Measurements from ENCODE around the gene FAM210A.

The FAM210A gene

GRCh38 chr18:13672657-13673056 is 53.7 kb downstream of the FAM210A start:
- no peaks in the 10 kb centered on the region for H3K27me3 ChIP-seq (ENCODE audit: control insufficient read depth in 1 of 2, insufficient read depth in 2 of 2, low read length in 2 of 2)
- H3K27ac ChIP-seq (ENCODE audit: low read length): no peak overlapping the region

GRCh38 chr18:13661779-13662256 is 64.5 kb downstream of the FAM210A start:
- Histone ChIP-seq H3K9ac (ENCODE audit: low read length in 2 of 2) (no peak overlapping the region), H3K27ac (ENCODE audit: low read length) (no peak overlapping the region), H3K9me3 (ENCODE audit: control insufficient read depth in 2 of 2, low read length in 2 of 2) (no peaks in the 10 kb centered on the region), H3K27me3 (ENCODE audit: control insufficient read depth in 1 of 2, insufficient read depth in 2 of 2, low read length in 2 of 2) (no peaks in the 10 kb centered on the region), H3K4me1 (ENCODE audit: control insufficient read depth, insufficient read depth, low read length) (peaks cover 4% of the 10 kb centered on the region), H3K4me3 (ENCODE audit: low read length in 2 of 2) (no peak overlapping the region), H3K36me3 (ENCODE audit: control insufficient read depth in 2 of 2, insufficient read depth in 2 of 2, low read length in 2 of 2) (peaks cover 0 to 2% of the 10 kb centered on the region in 2 donors)

More at GRCh38 chr18:13672657-13673056, 53.7 kb downstream of the FAM210A start:
- Histone ChIP-seq H3K36me3 (ENCODE audit: control insufficient read depth in 2 of 2, insufficient read depth in 2 of 2, low read length in 2 of 2) (no peaks in the 10 kb centered on the region), H3K4me1 (ENCODE audit: control insufficient read depth, insufficient read depth, low read length) (no peaks in the 10 kb centered on the region), H3K9me3 (ENCODE audit: control insufficient read depth in 2 of 2, low read length in 2 of 2) (no peaks in the 10 kb centered on the region), H3K9ac (ENCODE audit: low read length in 2 of 2) (no peak overlapping the region), H3K4me3 (ENCODE audit: low read length in 2 of 2) (no peak overlapping the region)

- Histone ChIP-seq H3K9me3 (ENCODE audit: control insufficient read depth in 2 of 2, low read length in 2 of 2) (no peaks in the 10 kb centered on the region), H3K4me1 (ENCODE audit: control insufficient read depth, insufficient read depth, low read length) (peaks cover 4% of the 10 kb centered on the region), H3K27ac (ENCODE audit: low read length) (no peak overlapping the region), H3K4me3 (ENCODE audit: low read length in 2 of 2) (no peak overlapping the region), H3K36me3 (ENCODE audit: control insufficient read depth in 2 of 2, insufficient read depth in 2 of 2, low read length in 2 of 2) (no peaks in the 10 kb centered on the region), H3K9ac (ENCODE audit: low read length in 2 of 2) (no peak overlapping the region), H3K27me3 (ENCODE audit: control insufficient read depth in 1 of 2, insufficient read depth in 2 of 2, low read length in 2 of 2) (no peaks in the 10 kb centered on the region)
Observed at GRCh38 chr18:13661051-13661778, 65.1 kb downstream of the FAM210A start.

- Histone ChIP-seq H3K27me3 (ENCODE audit: control insufficient read depth in 1 of 2, insufficient read depth in 2 of 2, low read length in 2 of 2) (no peaks in the 10 kb centered on the region), H3K27ac (ENCODE audit: low read length) (no peak overlapping the region), H3K4me3 (ENCODE audit: low read length in 2 of 2) (no peak overlapping the region), H3K9me3 (ENCODE audit: control insufficient read depth in 2 of 2, low read length in 2 of 2) (no peaks in the 10 kb centered on the region), H3K9ac (ENCODE audit: low read length in 2 of 2) (no peak overlapping the region), H3K36me3 (ENCODE audit: control insufficient read depth in 2 of 2, insufficient read depth in 2 of 2, low read length in 2 of 2) (no peaks in the 10 kb centered on the region), H3K4me1 (ENCODE audit: control insufficient read depth, insufficient read depth, low read length) (peaks cover 4% of the 10 kb centered on the region)
Observed at GRCh38 chr18:13660510-13660909, 65.8 kb downstream of the FAM210A start.

- H3K27me3 ChIP-seq (ENCODE audit: control insufficient read depth in 1 of 2, insufficient read depth in 2 of 2, low read length in 2 of 2): no peaks in the 10 kb centered on the region
- no peaks in the 10 kb centered on the region for H3K36me3 ChIP-seq (ENCODE audit: control insufficient read depth in 2 of 2, insufficient read depth in 2 of 2, low read length in 2 of 2)
- H3K27ac ChIP-seq (ENCODE audit: low read length): no peak overlapping the region
- no peaks in the 10 kb centered on the region for H3K9me3 ChIP-seq (ENCODE audit: control insufficient read depth in 2 of 2, low read length in 2 of 2)
- no peak overlapping the region for H3K4me3 ChIP-seq (ENCODE audit: low read length in 2 of 2)
- H3K9ac ChIP-seq (ENCODE audit: low read length in 2 of 2): no peak overlapping the region
- peaks cover 4% of the 10 kb centered on the region for H3K4me1 ChIP-seq (ENCODE audit: control insufficient read depth, insufficient read depth, low read length)
Observed at GRCh38 chr18:13658436-13659204, 67.7 kb downstream of the FAM210A start.

DNA sequence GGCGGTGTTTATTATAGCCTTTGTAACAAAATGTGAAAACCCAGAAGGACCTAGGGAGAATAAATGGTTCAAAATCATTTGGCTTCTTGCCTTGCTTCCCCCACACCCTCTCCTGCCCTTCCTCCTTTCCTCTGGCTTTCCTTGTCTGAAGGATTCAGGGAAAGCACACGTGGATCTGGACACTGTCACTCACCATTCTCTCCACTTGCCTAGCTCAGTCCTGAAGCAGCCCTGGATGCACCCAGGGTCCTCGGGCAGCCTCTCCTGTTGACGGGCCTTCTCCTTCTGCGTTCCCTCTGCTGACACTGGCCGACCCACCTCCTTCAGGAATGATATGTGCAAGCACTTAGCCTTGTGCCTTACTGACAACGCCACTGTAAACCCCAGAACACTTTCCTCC is 68.4 kb downstream of the FAM210A start:
- Histone ChIP-seq H3K4me3 (ENCODE audit: low read length in 2 of 2) (no peak overlapping the region), H3K9me3 (ENCODE audit: control insufficient read depth in 2 of 2, low read length in 2 of 2) (no peaks in the 10 kb centered on the region), H3K9ac (ENCODE audit: low read length in 2 of 2) (no peak overlapping the region), H3K27me3 (ENCODE audit: control insufficient read depth in 1 of 2, insufficient read depth in 2 of 2, low read length in 2 of 2) (no peaks in the 10 kb centered on the region), H3K36me3 (ENCODE audit: control insufficient read depth in 2 of 2, insufficient read depth in 2 of 2, low read length in 2 of 2) (no peaks in the 10 kb centered on the region), H3K4me1 (ENCODE audit: control insufficient read depth, insufficient read depth, low read length) (peaks cover 4% of the 10 kb centered on the region), H3K27ac (ENCODE audit: low read length) (no peak overlapping the region)

DNA sequence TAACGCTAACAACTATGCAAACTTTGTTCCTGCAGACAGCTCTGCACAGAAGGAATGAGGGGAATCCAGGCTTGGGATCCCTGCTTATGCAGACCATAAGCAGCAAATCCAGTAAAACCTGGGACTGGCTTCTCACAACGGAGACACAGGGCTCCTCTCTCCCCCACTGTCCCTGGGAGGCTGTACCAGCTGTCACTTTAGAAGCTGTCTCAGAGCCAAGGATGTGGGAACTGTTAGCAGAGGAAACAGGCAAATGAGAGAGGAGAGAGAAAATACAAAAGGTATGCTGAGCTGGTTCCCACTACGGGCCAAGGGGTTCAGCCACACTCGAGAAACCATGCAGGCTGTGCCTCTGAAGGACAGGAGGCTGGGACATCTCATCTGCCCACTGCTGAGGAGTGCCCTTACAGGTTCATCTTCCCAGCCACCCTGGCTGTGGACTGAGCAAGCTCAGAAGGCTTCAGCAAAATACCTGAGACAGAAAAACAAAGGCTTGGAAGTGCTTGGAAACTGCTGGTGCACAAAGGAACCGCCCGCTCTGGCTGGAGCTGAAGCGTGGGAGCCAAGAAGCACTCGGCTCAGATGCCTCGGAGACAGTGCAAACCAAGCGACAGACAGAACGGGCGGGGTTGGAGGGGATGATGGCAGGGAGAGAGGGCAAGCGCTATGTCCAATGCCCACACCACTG is 72.5 kb downstream of the FAM210A start:
- H3K9ac ChIP-seq (ENCODE audit: low read length in 2 of 2): no peak overlapping the region
- no peak overlapping the region for H3K4me3 ChIP-seq (ENCODE audit: low read length in 2 of 2)

DNA sequence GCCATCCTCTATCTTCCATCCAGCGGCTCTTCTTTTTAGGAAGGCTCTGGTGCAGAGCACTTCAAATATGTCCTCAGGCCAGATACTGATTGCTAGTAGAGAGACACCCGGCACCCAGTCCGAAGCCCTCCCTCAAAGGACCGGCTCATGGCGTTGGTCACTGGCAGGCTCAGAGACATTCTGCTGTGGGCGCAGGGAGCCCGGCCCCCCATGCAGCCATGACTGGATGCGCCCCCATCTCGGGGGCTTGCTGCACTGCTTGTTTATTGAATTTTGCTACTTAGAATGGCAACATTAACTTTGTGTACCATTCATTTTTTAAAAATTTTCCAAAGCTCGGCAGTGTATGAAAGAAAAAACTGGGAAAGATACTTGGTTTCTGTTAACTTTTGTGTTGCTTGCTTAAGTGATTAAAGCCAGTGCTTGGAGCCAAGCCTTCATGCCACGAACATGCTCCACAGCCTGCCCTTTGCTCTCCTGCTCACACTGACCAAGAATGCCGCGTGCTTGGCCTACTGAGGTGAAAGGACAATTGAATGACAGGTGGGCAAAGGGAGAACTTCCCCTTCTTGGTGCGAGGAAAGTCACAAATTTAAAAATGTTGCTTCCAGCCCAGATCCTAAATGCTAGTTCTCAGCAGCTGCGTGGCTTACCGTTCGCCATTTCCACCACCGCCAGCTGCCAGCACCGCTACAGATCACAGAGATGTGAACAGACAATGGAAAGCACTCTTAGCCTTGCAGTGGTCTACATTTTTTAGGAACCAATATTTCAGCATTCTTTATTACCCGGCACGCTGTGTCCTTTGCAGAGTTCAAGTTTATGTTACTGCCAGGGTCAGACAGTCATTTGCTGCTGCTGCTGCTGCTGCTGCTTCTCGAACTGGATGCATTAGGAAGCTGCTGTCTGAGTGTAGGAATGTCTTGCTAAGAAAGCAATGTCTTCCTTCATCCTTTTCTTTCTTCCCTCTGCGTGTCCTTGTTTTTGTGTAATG is 76.7 kb downstream of the FAM210A start:
- H3K4me3 ChIP-seq (ENCODE audit: low read length in 2 of 2): no peak overlapping the region
- H3K4me1 ChIP-seq (ENCODE audit: control insufficient read depth, insufficient read depth, low read length): no peaks in the 10 kb centered on the region
- H3K36me3 ChIP-seq (ENCODE audit: control insufficient read depth in 2 of 2, insufficient read depth in 2 of 2, low read length in 2 of 2): peaks cover 7 to 14% of the 10 kb centered on the region in 2 donors
- H3K27me3 ChIP-seq (ENCODE audit: control insufficient read depth in 1 of 2, insufficient read depth in 2 of 2, low read length in 2 of 2): no peaks in the 10 kb centered on the region
- no peaks in the 10 kb centered on the region for H3K9me3 ChIP-seq (ENCODE audit: control insufficient read depth in 2 of 2, low read length in 2 of 2)
- no peak overlapping the region for H3K27ac ChIP-seq (ENCODE audit: low read length)
- no peak overlapping the region for H3K9ac ChIP-seq (ENCODE audit: low read length in 2 of 2)

More for the DNA sequence above, 72.5 kb downstream of the FAM210A start:
- Histone ChIP-seq H3K27ac (ENCODE audit: low read length) (no peak overlapping the region), H3K36me3 (ENCODE audit: control insufficient read depth in 2 of 2, insufficient read depth in 2 of 2, low read length in 2 of 2) (no peaks in the 10 kb centered on the region), H3K9me3 (ENCODE audit: control insufficient read depth in 2 of 2, low read length in 2 of 2) (no peaks in the 10 kb centered on the region), H3K4me1 (ENCODE audit: control insufficient read depth, insufficient read depth, low read length) (no peaks in the 10 kb centered on the region), H3K27me3 (ENCODE audit: control insufficient read depth in 1 of 2, insufficient read depth in 2 of 2, low read length in 2 of 2) (no peaks in the 10 kb centered on the region)

DNA sequence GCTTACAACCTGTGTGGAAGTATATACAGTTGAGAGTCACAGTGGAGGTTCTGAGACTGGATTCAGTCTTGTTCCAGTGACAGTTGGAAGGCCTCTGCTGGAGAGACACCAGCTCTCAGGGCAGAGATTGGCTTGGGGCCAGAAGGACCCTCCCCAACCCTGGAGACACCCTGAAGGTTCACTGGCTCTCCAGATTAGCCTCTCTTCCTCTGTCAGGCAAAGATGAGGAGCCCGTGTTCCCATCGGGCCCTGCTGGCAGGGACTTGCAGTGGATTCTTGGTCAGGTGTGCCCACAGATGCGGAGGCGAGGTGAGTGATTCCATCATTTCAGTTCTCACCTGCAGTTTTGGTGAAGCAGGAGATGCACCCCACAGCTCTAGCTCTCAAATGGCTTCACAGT is 78.6 kb downstream of the FAM210A start:
- Histone ChIP-seq H3K27me3 (ENCODE audit: control insufficient read depth in 1 of 2, insufficient read depth in 2 of 2, low read length in 2 of 2) (no peaks in the 10 kb centered on the region), H3K36me3 (ENCODE audit: control insufficient read depth in 2 of 2, insufficient read depth in 2 of 2, low read length in 2 of 2) (peaks cover 7 to 14% of the 10 kb centered on the region in 2 donors), H3K9ac (ENCODE audit: low read length in 2 of 2) (no peak overlapping the region), H3K27ac (ENCODE audit: low read length) (no peak overlapping the region), H3K9me3 (ENCODE audit: control insufficient read depth in 2 of 2, low read length in 2 of 2) (no peaks in the 10 kb centered on the region), H3K4me1 (ENCODE audit: control insufficient read depth, insufficient read depth, low read length) (no peaks in the 10 kb centered on the region), H3K4me3 (ENCODE audit: low read length in 2 of 2) (no peak overlapping the region)

- Histone ChIP-seq H3K9me3 (ENCODE audit: control insufficient read depth in 2 of 2, low read length in 2 of 2) (no peaks in the 10 kb centered on the region), H3K27ac (ENCODE audit: low read length) (no peak overlapping the region), H3K4me1 (ENCODE audit: control insufficient read depth, insufficient read depth, low read length) (no peaks in the 10 kb centered on the region), H3K4me3 (ENCODE audit: low read length in 2 of 2) (no peak overlapping the region), H3K36me3 (ENCODE audit: control insufficient read depth in 2 of 2, insufficient read depth in 2 of 2, low read length in 2 of 2) (peaks cover 7 to 14% of the 10 kb centered on the region in 2 donors), H3K9ac (ENCODE audit: low read length in 2 of 2) (no peak overlapping the region), H3K27me3 (ENCODE audit: control insufficient read depth in 1 of 2, insufficient read depth in 2 of 2, low read length in 2 of 2) (no peaks in the 10 kb centered on the region)
Observed at GRCh38 chr18:13646633-13647032, 79.7 kb downstream of the FAM210A start.

Data from stomach smooth muscle (tissue), 2 donors.